ENCODE data around the gene PRDM12.

DNA sequence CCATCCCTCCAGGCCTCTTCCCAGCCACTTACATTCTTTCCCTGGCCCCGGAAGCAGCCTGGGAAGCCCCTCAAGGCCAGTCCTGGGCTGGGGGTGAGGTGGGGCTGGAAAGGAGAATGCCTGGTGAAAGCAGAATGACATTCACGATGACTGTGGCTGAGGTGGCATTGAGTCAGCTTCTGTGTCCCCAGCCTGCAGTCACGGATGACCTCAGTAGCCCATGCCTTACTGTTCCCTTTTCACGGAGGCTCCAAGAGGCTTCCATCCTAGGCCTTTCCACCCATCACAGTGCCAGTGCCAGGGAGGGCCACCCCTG, 2.7 kb downstream of the PRDM12 start:
- TF ChIP-seq, protein P1, sequence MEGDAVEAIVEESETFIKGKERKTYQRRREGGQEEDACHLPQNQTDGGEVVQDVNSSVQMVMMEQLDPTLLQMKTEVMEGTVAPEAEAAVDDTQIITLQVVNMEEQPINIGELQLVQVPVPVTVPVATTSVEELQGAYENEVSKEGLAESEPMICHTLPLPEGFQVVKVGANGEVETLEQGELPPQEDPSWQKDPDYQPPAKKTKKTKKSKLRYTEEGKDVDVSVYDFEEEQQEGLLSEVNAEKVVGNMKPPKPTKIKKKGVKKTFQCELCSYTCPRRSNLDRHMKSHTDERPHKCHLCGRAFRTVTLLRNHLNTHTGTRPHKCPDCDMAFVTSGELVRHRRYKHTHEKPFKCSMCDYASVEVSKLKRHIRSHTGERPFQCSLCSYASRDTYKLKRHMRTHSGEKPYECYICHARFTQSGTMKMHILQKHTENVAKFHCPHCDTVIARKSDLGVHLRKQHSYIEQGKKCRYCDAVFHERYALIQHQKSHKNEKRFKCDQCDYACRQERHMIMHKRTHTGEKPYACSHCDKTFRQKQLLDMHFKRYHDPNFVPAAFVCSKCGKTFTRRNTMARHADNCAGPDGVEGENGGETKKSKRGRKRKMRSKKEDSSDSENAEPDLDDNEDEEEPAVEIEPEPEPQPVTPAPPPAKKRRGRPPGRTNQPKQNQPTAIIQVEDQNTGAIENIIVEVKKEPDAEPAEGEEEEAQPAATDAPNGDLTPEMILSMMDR (IDR thresholded peaks at IDR 0.05; ENCODE audit: low read depth, low read length), result no peak
- no peak for TF ChIP-seq MAX (IDR thresholded peaks at IDR 0.05; ENCODE audit: low read depth, low read length)

All from NB4 (cell line).